Measurements from ENCODE around the gene FBXW10B.
"Not testable (repeated sequence)": the region's sequence is repeated elsewhere in the genome, so short reads cannot be mapped to it uniquely, and the experiment has no call there.

Gene FBXW10B

GRCh38 chr17:15630930-15631453 is 11.5 kb upstream of the FBXW10B start:
- not testable (repeated sequence) for H3K18ac ChIP-seq (ENCODE audit: low read depth in 1 of 2, low read length in 2 of 2); H3K79me1 ChIP-seq (replicated peaks; ENCODE audit: low read length, poor library complexity, severe bottlenecking); H3K9me3 ChIP-seq (ENCODE audit: control insufficient read depth, low read length); H3K14ac ChIP-seq (ENCODE audit: low read length in 2 of 2); H3K23ac ChIP-seq (ENCODE audit: low read length in 2 of 2); H4K91ac ChIP-seq (ENCODE audit: low read length); H3K4me1 ChIP-seq (ENCODE audit: control insufficient read depth, insufficient read depth, low read depth, low read length); H3K4me3 ChIP-seq (ENCODE audit: insufficient read depth in 1 of 2, low read depth in 1 of 2, low read length in 2 of 2); H2BK5ac ChIP-seq (ENCODE audit: low read depth, low read length, poor library complexity, severe bottlenecking); H4K8ac ChIP-seq (ENCODE audit: low read length); H2BK12ac ChIP-seq (ENCODE audit: low read length in 2 of 2); H2AK5ac ChIP-seq (ENCODE audit: low read length, severe bottlenecking); H3K27ac ChIP-seq (ENCODE audit: low read length, poor library complexity, severe bottlenecking); H2AFZ ChIP-seq (ENCODE audit: low read depth, low read length); H3K27me3 ChIP-seq (ENCODE audit: control insufficient read depth in 1 of 2, insufficient read depth in 1 of 2, low read length in 2 of 2); H2BK15ac ChIP-seq (ENCODE audit: low read depth, poor library complexity, severe bottlenecking); H3K4ac ChIP-seq (ENCODE audit: low read depth in 1 of 2, low read length in 2 of 2); DNase-seq; H3K4me2 ChIP-seq (ENCODE audit: low read length, poor library complexity, severe bottlenecking); H3K9ac ChIP-seq (ENCODE audit: low read length); H2BK120ac ChIP-seq (ENCODE audit: low read depth, low read length)
- WGBS: no CpG with 5 or more reads among the region's 2 CpGs
- H3K36me3 ChIP-seq (ENCODE audit: control insufficient read depth in 1 of 2, insufficient read depth in 2 of 2, low read depth in 1 of 2, low read length in 2 of 2): peaks cover 4 to 17% of the 10 kb centered on the region in 2 experiments

- H4K91ac ChIP-seq (ENCODE audit: low read length); H3K79me1 ChIP-seq (replicated peaks; ENCODE audit: low read length, poor library complexity, severe bottlenecking); H3K4ac ChIP-seq (ENCODE audit: low read depth in 1 of 2, low read length in 2 of 2); H3K9ac ChIP-seq (ENCODE audit: low read length); DNase-seq; H4K8ac ChIP-seq (ENCODE audit: low read length); H3K27ac ChIP-seq (ENCODE audit: low read length, poor library complexity, severe bottlenecking); H3K9me3 ChIP-seq (ENCODE audit: control insufficient read depth, low read length); H2AFZ ChIP-seq (ENCODE audit: low read depth, low read length); H3K4me3 ChIP-seq (ENCODE audit: insufficient read depth in 1 of 2, low read depth in 1 of 2, low read length in 2 of 2); H2BK120ac ChIP-seq (ENCODE audit: low read depth, low read length); H3K23ac ChIP-seq (ENCODE audit: low read length in 2 of 2); H3K18ac ChIP-seq (ENCODE audit: low read depth in 1 of 2, low read length in 2 of 2); H2AK5ac ChIP-seq (ENCODE audit: low read length, severe bottlenecking); H3K4me2 ChIP-seq (ENCODE audit: low read length, poor library complexity, severe bottlenecking); H2BK5ac ChIP-seq (ENCODE audit: low read depth, low read length, poor library complexity, severe bottlenecking); H3K14ac ChIP-seq (ENCODE audit: low read length in 2 of 2); H2BK15ac ChIP-seq (ENCODE audit: low read depth, poor library complexity, severe bottlenecking); H3K27me3 ChIP-seq (ENCODE audit: control insufficient read depth in 1 of 2, insufficient read depth in 1 of 2, low read length in 2 of 2); H3K4me1 ChIP-seq (ENCODE audit: control insufficient read depth, insufficient read depth, low read depth, low read length); H2BK12ac ChIP-seq (ENCODE audit: low read length in 2 of 2): not testable (repeated sequence)
- 89% methylated on average over 6 of the region's 7 CpGs for WGBS
- H3K36me3 ChIP-seq (ENCODE audit: control insufficient read depth in 1 of 2, insufficient read depth in 2 of 2, low read depth in 1 of 2, low read length in 2 of 2): peaks cover 4 to 14% of the 10 kb centered on the region in 2 experiments
Measured at GRCh38 chr17:15629991-15630390, 10.5 kb upstream of the FBXW10B start.

GRCh38 chr17:15623661-15624209 is 4.2 kb upstream of the FBXW10B start:
- not testable (repeated sequence) for H4K91ac ChIP-seq (ENCODE audit: low read length); H3K4me1 ChIP-seq (ENCODE audit: control insufficient read depth, insufficient read depth, low read depth, low read length); H2BK12ac ChIP-seq (ENCODE audit: low read length in 2 of 2); H2BK15ac ChIP-seq (ENCODE audit: low read depth, poor library complexity, severe bottlenecking); H3K4ac ChIP-seq (ENCODE audit: low read depth in 1 of 2, low read length in 2 of 2); H2BK5ac ChIP-seq (ENCODE audit: low read depth, low read length, poor library complexity, severe bottlenecking); H3K9ac ChIP-seq (ENCODE audit: low read length); H2BK120ac ChIP-seq (ENCODE audit: low read depth, low read length); H2AFZ ChIP-seq (ENCODE audit: low read depth, low read length); H3K27me3 ChIP-seq (ENCODE audit: control insufficient read depth in 1 of 2, insufficient read depth in 1 of 2, low read length in 2 of 2); H3K18ac ChIP-seq (ENCODE audit: low read depth in 1 of 2, low read length in 2 of 2); H3K79me1 ChIP-seq (replicated peaks; ENCODE audit: low read length, poor library complexity, severe bottlenecking); H4K8ac ChIP-seq (ENCODE audit: low read length); H3K23ac ChIP-seq (ENCODE audit: low read length in 2 of 2); H2AK5ac ChIP-seq (ENCODE audit: low read length, severe bottlenecking); H3K9me3 ChIP-seq (ENCODE audit: control insufficient read depth, low read length); H3K27ac ChIP-seq (ENCODE audit: low read length, poor library complexity, severe bottlenecking); H3K4me3 ChIP-seq (ENCODE audit: insufficient read depth in 1 of 2, low read depth in 1 of 2, low read length in 2 of 2); H3K14ac ChIP-seq (ENCODE audit: low read length in 2 of 2); H3K4me2 ChIP-seq (ENCODE audit: low read length, poor library complexity, severe bottlenecking); DNase-seq
- H3K36me3 ChIP-seq (ENCODE audit: control insufficient read depth in 1 of 2, insufficient read depth in 2 of 2, low read depth in 1 of 2, low read length in 2 of 2): peaks cover 0 to 13% of the 10 kb centered on the region in 2 experiments
- WGBS: 90% methylated on average over 1 of the region's 3 CpGs

- not testable (repeated sequence) for DNase-seq; H2BK120ac ChIP-seq (ENCODE audit: low read depth, low read length); H3K4ac ChIP-seq (ENCODE audit: low read depth in 1 of 2, low read length in 2 of 2); H3K9me3 ChIP-seq (ENCODE audit: control insufficient read depth, low read length); H3K36me3 ChIP-seq (ENCODE audit: control insufficient read depth in 1 of 2, insufficient read depth in 2 of 2, low read depth in 1 of 2, low read length in 2 of 2); H4K8ac ChIP-seq (ENCODE audit: low read length); H3K9ac ChIP-seq (ENCODE audit: low read length); H3K27ac ChIP-seq (ENCODE audit: low read length, poor library complexity, severe bottlenecking); H3K23ac ChIP-seq (ENCODE audit: low read length in 2 of 2); H3K27me3 ChIP-seq (ENCODE audit: control insufficient read depth in 1 of 2, insufficient read depth in 1 of 2, low read length in 2 of 2); H2AK5ac ChIP-seq (ENCODE audit: low read length, severe bottlenecking); H3K79me1 ChIP-seq (replicated peaks; ENCODE audit: low read length, poor library complexity, severe bottlenecking); H2BK15ac ChIP-seq (ENCODE audit: low read depth, poor library complexity, severe bottlenecking); H3K4me3 ChIP-seq (ENCODE audit: insufficient read depth in 1 of 2, low read depth in 1 of 2, low read length in 2 of 2); H3K14ac ChIP-seq (ENCODE audit: low read length in 2 of 2); H4K91ac ChIP-seq (ENCODE audit: low read length); H3K18ac ChIP-seq (ENCODE audit: low read depth in 1 of 2, low read length in 2 of 2); H3K4me1 ChIP-seq (ENCODE audit: control insufficient read depth, insufficient read depth, low read depth, low read length); H2AFZ ChIP-seq (ENCODE audit: low read depth, low read length); H3K4me2 ChIP-seq (ENCODE audit: low read length, poor library complexity, severe bottlenecking); H2BK12ac ChIP-seq (ENCODE audit: low read length in 2 of 2); H2BK5ac ChIP-seq (ENCODE audit: low read depth, low read length, poor library complexity, severe bottlenecking)
- 95% methylated on average over 2 of the region's 4 CpGs for WGBS
Measured at GRCh38 chr17:15623255-15623654, 3.8 kb upstream of the FBXW10B start.

All from mesenchymal stem cell (in vitro differentiated cells and primary cell).